Stomach (tissue), 4 donors: ENCODE data around the gene KCNN3.

ENCODE experiments used
- POLR2A ChIP-seq, 4 donors: fragments of 450-650 bp; IDR thresholded peaks; one replicate each; pipeline ENCODE4 v1.6.1; 2016; ENCODE audit warnings: antibody characterized with exemption in 4 of 4, control low read depth in 2 of 4, mild to moderate bottlenecking in 1 of 4, moderate library complexity in 1 of 4
- POLR2AphosphoS5 ChIP-seq, 3 donors: sonication (generic); formaldehyde crosslinking; IDR thresholded peaks; one replicate each; pipeline ENCODE4 v1.6.1; 2016; ENCODE audit warnings: antibody characterized with exemption in 3 of 3
- TF ChIP-seq, protein P1 (sequence below), 7 experiments: fragments of 450-650 bp in 4 of 7; fragments of 200-600 bp in 3 of 7; sonication (generic) in 3 of 7; IDR thresholded peaks; one replicate each; pipeline ENCODE4 v1.5.1; 2016 to 2019; ENCODE audit warnings: antibody characterized with exemption in 7 of 7, control low read depth in 2 of 7, mild to moderate bottlenecking in 1 of 7

- TF ChIP-seq, protein P1, sequence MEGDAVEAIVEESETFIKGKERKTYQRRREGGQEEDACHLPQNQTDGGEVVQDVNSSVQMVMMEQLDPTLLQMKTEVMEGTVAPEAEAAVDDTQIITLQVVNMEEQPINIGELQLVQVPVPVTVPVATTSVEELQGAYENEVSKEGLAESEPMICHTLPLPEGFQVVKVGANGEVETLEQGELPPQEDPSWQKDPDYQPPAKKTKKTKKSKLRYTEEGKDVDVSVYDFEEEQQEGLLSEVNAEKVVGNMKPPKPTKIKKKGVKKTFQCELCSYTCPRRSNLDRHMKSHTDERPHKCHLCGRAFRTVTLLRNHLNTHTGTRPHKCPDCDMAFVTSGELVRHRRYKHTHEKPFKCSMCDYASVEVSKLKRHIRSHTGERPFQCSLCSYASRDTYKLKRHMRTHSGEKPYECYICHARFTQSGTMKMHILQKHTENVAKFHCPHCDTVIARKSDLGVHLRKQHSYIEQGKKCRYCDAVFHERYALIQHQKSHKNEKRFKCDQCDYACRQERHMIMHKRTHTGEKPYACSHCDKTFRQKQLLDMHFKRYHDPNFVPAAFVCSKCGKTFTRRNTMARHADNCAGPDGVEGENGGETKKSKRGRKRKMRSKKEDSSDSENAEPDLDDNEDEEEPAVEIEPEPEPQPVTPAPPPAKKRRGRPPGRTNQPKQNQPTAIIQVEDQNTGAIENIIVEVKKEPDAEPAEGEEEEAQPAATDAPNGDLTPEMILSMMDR (IDR thresholded peaks at IDR 0.05) = no peak
- TF ChIP-seq POLR2A (IDR thresholded peaks at IDR 0.05) (no peak), POLR2AphosphoS5 (IDR thresholded peaks at IDR 0.05) (peak in 1 of 3 donors; percentile 44)
Observed at GRCh38 chr1:154730986-154731489, 139.0 kb downstream of the KCNN3 start.
